HCT116 (cell line): Measurements from ENCODE around the gene TBC1D14.

Experiments used
- CEBPB ChIP-seq: IDR thresholded peaks from 2 replicates; pipeline ENCODE4 v1.6.1; 2012; ENCODE audit warnings: low read depth
- CTCF ChIP-seq, 3 experiments: fragments of 200-600 bp in 1 of 3; sonication (generic) in 1 of 3; IDR thresholded peaks in 2 of 3; conservative IDR thresholded peaks in 1 of 3; 2 replicates each; pipeline ENCODE4 v1.5.1; 2012 to 2017; ENCODE audit warnings: low read depth in 2 of 3, low read length in 2 of 3, antibody characterized with exemption in 1 of 3, borderline replicate concordance in 1 of 3, control low read depth in 1 of 3, mild to moderate bottlenecking in 1 of 3, mixed read lengths in 1 of 3, mixed run types in 1 of 3, moderate library complexity in 1 of 3; ENCODE audit not compliant: insufficient read depth in 1 of 3
- EGR1 ChIP-seq: IDR thresholded peaks from 2 replicates; pipeline ENCODE4 v1.6.1; 2012; ENCODE audit warnings: low read depth
- EZH2 ChIP-seq: fragments of 200-600 bp; sonication (generic); IDR thresholded peaks from 2 replicates; pipeline ENCODE4 v1.6.1; 2017; ENCODE audit warnings: antibody characterized with exemption, mixed run types
- EZH2phosphoT487 ChIP-seq: fragments of 200-600 bp; IDR thresholded peaks from 2 replicates; pipeline ENCODE4 v1.6.1; 2018; ENCODE audit warnings: antibody characterized with exemption, borderline replicate concordance
- FOSL1 ChIP-seq: IDR thresholded peaks from 2 replicates; pipeline ENCODE4 v1.6.1; 2012; ENCODE audit warnings: low read depth
- POLR2A ChIP-seq: IDR thresholded peaks from 2 replicates; pipeline ENCODE4 v1.7.0; 2011; ENCODE audit warnings: borderline replicate concordance; ENCODE audit not compliant: insufficient read depth, insufficient read length; ENCODE audit errors: extremely low read depth
- POLR2AphosphoS5 ChIP-seq: IDR thresholded peaks from 2 replicates; pipeline ENCODE4 v1.6.1; 2011; ENCODE audit warnings: mild to moderate bottlenecking, low read depth, low read length, moderate library complexity
- RAD21 ChIP-seq: IDR thresholded peaks from 2 replicates; pipeline ENCODE4 v1.6.1; 2012; ENCODE audit warnings: low read depth, mild to moderate bottlenecking
- REST ChIP-seq: IDR thresholded peaks from 2 replicates; pipeline ENCODE4 v1.6.1; 2012; ENCODE audit warnings: low read depth
- SIN3A ChIP-seq: IDR thresholded peaks from 2 replicates; pipeline ENCODE4 v1.6.1; 2012; ENCODE audit warnings: low read depth
- SP1 ChIP-seq: IDR thresholded peaks from 2 replicates; pipeline ENCODE4 v1.6.1; 2012; ENCODE audit warnings: low read depth

GRCh38 chr4:6961496-6962210, 52.0 kb downstream of the TBC1D14 start:
- no peak for TF ChIP-seq SP1
- no peak for TF ChIP-seq CTCF (IDR thresholded peaks at IDR 0.05 in 2 of 3, conservative IDR thresholded peaks at IDR 0.05 in 1 of 3; ENCODE audit: borderline replicate concordance in 1 of 3, insufficient read depth in 1 of 3, low read depth in 2 of 3, low read length in 2 of 3)
- no peak for TF ChIP-seq POLR2AphosphoS5
- TF ChIP-seq POLR2A: no peak
- no peak for TF ChIP-seq EZH2
- no peak for TF ChIP-seq REST
- TF ChIP-seq CEBPB: no peak
- no peak for TF ChIP-seq SIN3A
- TF ChIP-seq RAD21: no peak
- TF ChIP-seq EGR1: no peak
- TF ChIP-seq FOSL1: no peak
- TF ChIP-seq EZH2phosphoT487: no peak
